IMR-90 (cell line): Measurements from ENCODE around the gene SWAP70. TPM values are rescaled to one million over a fixed set of nuclear protein-coding genes. Genes with fewer than 3 reads are reported as not detected.
A peak's percentile ranks its signal among the peaks of the same experiment; 100 is the strongest.

ENCODE experiments used
- ATAC-seq: fragments of 200-7000 bp; cut with Tn5 transposase; 2 replicates; pipeline ENCODE4 v1.9.1; 2020; ENCODE audit warnings: low read depth, mild to moderate bottlenecking, moderate library complexity
- BruUV-seq: library from RNA; stranded (reverse); fragments of 400-500 nt; replicated peaks from 2 replicates; lab custom pipeline; 2021; lab: Mats Ljungman, UMichigan
- CTCF ChIA-PET: fragments of 300-600 bp; formaldehyde crosslinking; extraction: SDS; loops from one replicate; lab custom pipeline; 2021; ENCODE audit warnings: antibody characterized with exemption; lab: Yijun Ruan, JAX
- POLR2A ChIA-PET: fragments of 300-600 bp; sonication (Branson Sonifier 250); formaldehyde crosslinking; loops from one replicate; lab custom pipeline; 2022; ENCODE audit warnings: antibody characterized with exemption; ENCODE audit not compliant: unreplicated experiment; lab: Charles Lee
- DNase-seq: peaks from one replicate; pipeline ENCODE4 v3.0.0; 2013
- H2AFZ ChIP-seq: replicated peaks from 2 replicates; pipeline ENCODE3; 2013; ENCODE audit warnings: low read length, mild to moderate bottlenecking; ENCODE audit not compliant: poor library complexity
- H2AK5ac ChIP-seq: 2 replicates; pipeline ENCODE4 v1.6.1; 2013; ENCODE audit warnings: low read depth, low read length, inconsistent platforms
- H2AK9ac ChIP-seq: replicated peaks from 2 replicates; pipeline ENCODE3; 2013; ENCODE audit warnings: mild to moderate bottlenecking, low read depth, low read length, moderate library complexity; ENCODE audit not compliant: poor library complexity
- H2BK120ac ChIP-seq: 2 replicates; pipeline ENCODE4 v1.6.1; 2013; ENCODE audit warnings: low read depth, low read length, inconsistent platforms
- H2BK15ac ChIP-seq: 3 replicates; pipeline ENCODE4 v1.6.1; 2013; ENCODE audit warnings: low read depth, low read length, inconsistent platforms
- H2BK20ac ChIP-seq: 2 replicates; pipeline ENCODE4 v1.6.1; 2013; ENCODE audit warnings: low read depth, mild to moderate bottlenecking, inconsistent platforms, low read length, moderate library complexity
- H2BK5ac ChIP-seq: 2 replicates; pipeline ENCODE4 v1.6.1; 2013; ENCODE audit warnings: mild to moderate bottlenecking, low read depth, low read length, inconsistent platforms; ENCODE audit not compliant: poor library complexity, severe bottlenecking
- H3K14ac ChIP-seq: replicated peaks from 2 replicates; pipeline ENCODE4 v1.6.1; 2013; ENCODE audit warnings: low read depth, low read length, inconsistent platforms
- H3K18ac ChIP-seq: 2 replicates; pipeline ENCODE4 v1.6.1; 2013; ENCODE audit warnings: low read depth, low read length, control low read depth
- H3K23ac ChIP-seq: 2 replicates; pipeline ENCODE4 v1.6.1; 2013; ENCODE audit warnings: low read depth, low read length, inconsistent platforms
- H3K27ac ChIP-seq: 2 replicates; pipeline ENCODE4 v1.5.1; 2013; ENCODE audit warnings: mild to moderate bottlenecking, control low read depth, low read length; ENCODE audit not compliant: insufficient read depth
- H3K27me3 ChIP-seq: 2 replicates; pipeline ENCODE4 v1.6.1; 2013; ENCODE audit warnings: low read length; ENCODE audit not compliant: control insufficient read depth, insufficient read depth
- H3K36me3 ChIP-seq: 2 replicates; pipeline ENCODE4 v1.6.1; 2013; ENCODE audit warnings: low read length, mixed read lengths; ENCODE audit not compliant: control insufficient read depth, insufficient read depth
- H3K4ac ChIP-seq: 2 replicates; pipeline ENCODE4 v1.6.1; 2013; ENCODE audit warnings: low read depth, low read length, inconsistent platforms
- H3K4me1 ChIP-seq: 2 replicates; pipeline ENCODE4 v1.6.1; 2013; ENCODE audit warnings: low read length, mixed read lengths; ENCODE audit not compliant: control insufficient read depth, insufficient read depth
- H3K4me2 ChIP-seq: 2 replicates; pipeline ENCODE4 v1.6.1; 2013; ENCODE audit warnings: low read depth, mild to moderate bottlenecking, control low read depth, low read length, moderate library complexity
- H3K4me3 ChIP-seq: 2 replicates; pipeline ENCODE4 v1.5.1; 2013; ENCODE audit warnings: low read depth, mild to moderate bottlenecking, control low read depth, low read length, moderate library complexity; ENCODE audit not compliant: insufficient read depth
- H3K56ac ChIP-seq: 2 replicates; pipeline ENCODE4 v1.6.1; 2013; ENCODE audit warnings: low read length, inconsistent platforms; ENCODE audit not compliant: insufficient read depth; ENCODE audit errors: extremely low read depth
- H3K79me1 ChIP-seq, 2 experiments: 2 replicates each; pipeline ENCODE4 v1.6.1; 2013; ENCODE audit warnings: low read length in 2 of 2, inconsistent platforms in 1 of 2, low read depth in 1 of 2
- H3K9ac ChIP-seq: 2 replicates; pipeline ENCODE4 v1.6.1; 2013; ENCODE audit warnings: low read depth, low read length, control low read depth
- H3K9me1 ChIP-seq: 2 replicates; pipeline ENCODE4 v1.6.1; 2013; ENCODE audit warnings: low read length, inconsistent platforms; ENCODE audit not compliant: insufficient read depth
- H3K9me3 ChIP-seq: 2 replicates; pipeline ENCODE4 v1.6.1; 2013; ENCODE audit warnings: low read length; ENCODE audit not compliant: control insufficient read depth, insufficient read depth
- H4K20me1 ChIP-seq: 2 replicates; pipeline ENCODE4 v1.6.1; 2013; ENCODE audit warnings: low read length, inconsistent platforms; ENCODE audit not compliant: insufficient read depth
- H4K5ac ChIP-seq: 2 replicates; pipeline ENCODE4 v1.6.1; 2013; ENCODE audit warnings: mild to moderate bottlenecking, low read depth, low read length, control low read depth
- H4K8ac ChIP-seq, 2 experiments: 2 replicates each; pipeline ENCODE4 v1.6.1; 2013; ENCODE audit warnings: low read depth in 2 of 2, low read length in 2 of 2, control low read depth in 1 of 2, inconsistent platforms in 1 of 2
- H4K91ac ChIP-seq: 2 replicates; pipeline ENCODE4 v1.6.1; 2013; ENCODE audit warnings: low read depth, low read length, inconsistent platforms; ENCODE audit not compliant: insufficient read depth
- BHLHE40 ChIP-seq: fragments of 150-350 bp; IDR thresholded peaks from 2 replicates; pipeline ENCODE4 v1.6.1; 2016; ENCODE audit warnings: mild to moderate bottlenecking, low read depth, low read length
- CEBPB ChIP-seq: IDR thresholded peaks from 2 replicates; pipeline ENCODE4 v1.6.1; 2012; ENCODE audit warnings: low read depth, low read length, improper control_type of control experiment
- CHD1 ChIP-seq: IDR thresholded peaks from 2 replicates; pipeline ENCODE4 v1.6.1; 2012; ENCODE audit warnings: low read depth, low read length, improper control_type of control experiment
- FOS ChIP-seq: fragments of 150-350 bp; IDR thresholded peaks from 2 replicates; pipeline ENCODE4 v1.6.1; 2016; ENCODE audit warnings: low read depth, low read length
- MAFK ChIP-seq: IDR thresholded peaks from 2 replicates; pipeline ENCODE4 v1.6.1; 2012; ENCODE audit warnings: low read depth, low read length, improper control_type of control experiment
- MAZ ChIP-seq: IDR thresholded peaks from 2 replicates; pipeline ENCODE4 v1.6.1; 2012; ENCODE audit warnings: low read depth, mild to moderate bottlenecking, low read length, improper control_type of control experiment, moderate library complexity, borderline replicate concordance
- MXI1 ChIP-seq: IDR thresholded peaks from 2 replicates; pipeline ENCODE4 v1.6.1; 2012; ENCODE audit warnings: low read depth, mild to moderate bottlenecking, low read length, moderate library complexity, borderline replicate concordance
- NFE2L2 ChIP-seq: fragments of 150-350 bp; IDR thresholded peaks from 2 replicates; pipeline ENCODE4 v1.6.1; 2016; ENCODE audit warnings: low read depth, mild to moderate bottlenecking, low read length
- POLR2A ChIP-seq: IDR thresholded peaks from 2 replicates; pipeline ENCODE4 v1.6.1; 2012; ENCODE audit warnings: mild to moderate bottlenecking, low read depth, low read length
- RAD21 ChIP-seq: IDR thresholded peaks from 2 replicates; pipeline ENCODE4 v1.6.1; 2012; ENCODE audit warnings: low read length, improper control_type of control experiment
- RCOR1 ChIP-seq: IDR thresholded peaks from 2 replicates; pipeline ENCODE4 v1.6.1; 2012; ENCODE audit warnings: mild to moderate bottlenecking, low read length, improper control_type of control experiment; ENCODE audit not compliant: insufficient replicate concordance
- RFX5 ChIP-seq: IDR thresholded peaks from 2 replicates; pipeline ENCODE4 v1.8.0; 2012; ENCODE audit warnings: low read depth, mild to moderate bottlenecking, low read length, moderate library complexity
- SMC3 ChIP-seq: fragments of 150-350 bp; IDR thresholded peaks from 2 replicates; pipeline ENCODE4 v1.6.1; 2016; ENCODE audit warnings: low read depth, mild to moderate bottlenecking, antibody characterized with exemption, low read length, moderate library complexity
- WGBS, 2 experiments: methylation state at CpG; one replicate each; pipeline versions ENCODE4 v1.1.5 to v1.1.7; 2013; ENCODE audit warnings: missing lambda C conversion rate in 2 of 2; ENCODE audit not compliant: insufficient read length in 1 of 2; ENCODE audit errors: extremely low coverage in 2 of 2; 5-methylcytosine and 5-hydroxymethylcytosine counted together
- dilution Hi-C: fragments of 300-500 bp; cut with HindIII; formaldehyde crosslinking; loops from one replicate; pipeline ENCODE4 v1.14.3; 2018; ENCODE audit warnings: low sequenced_read_pairs; ENCODE audit not compliant: unreplicated experiment
- in situ Hi-C: fragments of 300-500 bp; cut with MboI; formaldehyde crosslinking; loops from 3 replicates; pipeline ENCODE4 v1.14.3; 2019; ENCODE audit warnings: low sequenced_read_pairs, inconsistent platforms, mixed read lengths
- intact Hi-C: fragments of 100-400 bp; cut with micrococcal nuclease; formaldehyde crosslinking; loops from 2 replicates; pipeline ENCODE4 v1.10.0; 2022
- polyA plus RNA-seq, 3 experiments: library from polyadenylated mRNA; depleted of rRNA; stranded (reverse); fragments of >200 nt; gene quantifications; 2 replicates each; pipeline ENCODE4 v1.2.3, GENCODE V29; 2012; ENCODE audit warnings: low replicate concordance in 1 of 3
- total RNA-seq: library from RNA; depleted of rRNA; stranded (reverse); fragments of >200 nt; gene quantifications from 2 replicates; pipeline ENCODE4 v1.2.3, GENCODE V29; 2012
- TF ChIP-seq, protein P1 (sequence below): fragments of 150-350 bp; IDR thresholded peaks from 2 replicates; pipeline ENCODE4 v1.6.1; 2016; ENCODE audit warnings: low read depth, mild to moderate bottlenecking, low read length, moderate library complexity, borderline replicate concordance
- TF ChIP-seq, protein P2 (sequence below): conservative IDR thresholded peaks from 2 replicates; pipeline ENCODE4 v1.5.1; 2012; ENCODE audit warnings: mild to moderate bottlenecking, low read depth, low read length, improper control_type of control experiment

The SWAP70 gene
- total and polyA plus RNA-seq, 2 of the 4 experiments (the other 2 are of a cell fraction) = 15.5 to 19.9 TPM

DNA sequence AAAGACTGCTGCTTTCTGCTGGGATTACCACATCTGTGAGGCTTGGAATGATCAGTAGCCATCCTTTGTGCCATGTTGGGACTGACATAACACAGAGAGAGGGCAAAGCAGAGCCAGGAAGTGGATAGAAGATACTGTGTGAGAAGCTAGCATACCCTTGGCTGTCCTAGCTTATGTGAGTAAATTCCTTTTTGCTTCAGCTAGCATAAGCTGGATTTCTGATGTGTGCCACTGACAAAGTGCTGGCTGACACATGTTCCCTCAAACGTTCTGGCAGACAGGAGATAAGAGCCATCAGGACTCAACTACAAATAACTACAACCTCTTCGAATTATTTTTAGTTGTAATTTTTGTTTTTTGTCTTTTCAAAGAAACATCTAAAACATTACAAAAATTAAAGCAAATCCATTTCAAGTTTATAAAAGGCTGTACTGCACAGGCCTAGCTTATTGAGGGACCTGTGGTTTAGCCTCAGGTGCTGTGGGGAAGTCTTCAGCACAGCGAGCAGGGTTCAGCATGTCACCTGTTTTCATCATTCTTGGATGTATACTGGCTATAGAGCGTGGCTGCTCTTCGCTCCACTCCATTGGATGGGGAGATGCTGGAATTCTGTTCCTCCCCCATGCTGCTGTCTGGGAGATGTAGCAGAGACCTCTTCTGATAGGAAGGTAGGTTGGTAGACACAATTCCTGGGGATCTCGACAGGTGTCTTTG is 120.9 kb downstream of the SWAP70 start:
- H4K20me1 ChIP-seq = no peaks in the 10 kb centered on the region
- no peak overlapping the region for H3K4me3 ChIP-seq
- peak overlapping the region; percentile 39 for H3K9ac ChIP-seq
- peak overlapping the region; percentile 32 to 88; a peak in 3 of 4 replicates for H4K8ac ChIP-seq
- ATAC-seq (peak; percentile 33; the same call in 1 of the 2 replicates), DNase-seq (no peak)
- H2BK20ac ChIP-seq = peak overlapping the region; percentile 70
- H3K56ac ChIP-seq = no peak overlapping the region
- no peaks in the 10 kb centered on the region for H3K9me3 ChIP-seq
- H4K5ac ChIP-seq = peak overlapping the region; percentile 94
- H2BK5ac ChIP-seq = peak overlapping the region; percentile 63
- peak overlapping the region; percentile 82 for H2BK120ac ChIP-seq
- H3K9me1 ChIP-seq = peaks cover 24% of the 10 kb centered on the region
- peak overlapping the region; percentile 29 for H2AK9ac ChIP-seq
- H3K4me1 ChIP-seq = peaks cover 19% of the 10 kb centered on the region
- H3K27me3 ChIP-seq = no peaks in the 10 kb centered on the region
- H3K36me3 ChIP-seq = peaks cover 45% of the 10 kb centered on the region
- H3K14ac ChIP-seq = peak overlapping the region; percentile 38
- in situ Hi-C loops = no loop called here
- 0 out of 2 replicates have a peak overlapping the region, but pooled peaks have one; percentile 20 for H3K23ac ChIP-seq
- peak overlapping the region; percentile 87 for H4K91ac ChIP-seq
- peak overlapping the region; percentile 90 for H3K18ac ChIP-seq
- intact Hi-C loops = no loop called here
- BruUV-seq = no TSS peak
- dilution Hi-C loops = no loop called here
- peak overlapping the region; percentile 79; the same call in 2 of the 3 replicates for H2BK15ac ChIP-seq
- H3K4me2 ChIP-seq = no peak overlapping the region
- ChIA-PET CTCF (no interaction called here), POLR2A (no interaction called here)
- peak overlapping the region; percentile 79; the same call in 1 of the 2 replicates for H3K27ac ChIP-seq
- peaks cover 11 to 40% of the 10 kb centered on the region in 2 experiments for H3K79me1 ChIP-seq
- H2AFZ ChIP-seq = no peak overlapping the region
- peak overlapping the region; percentile 52 for H2AK5ac ChIP-seq
- WGBS, 2 experiments = no CpG with 5 or more reads among the region's 6 CpGs
- peak overlapping the region; percentile 75 for H3K4ac ChIP-seq
- TF ChIP-seq, protein P1, sequence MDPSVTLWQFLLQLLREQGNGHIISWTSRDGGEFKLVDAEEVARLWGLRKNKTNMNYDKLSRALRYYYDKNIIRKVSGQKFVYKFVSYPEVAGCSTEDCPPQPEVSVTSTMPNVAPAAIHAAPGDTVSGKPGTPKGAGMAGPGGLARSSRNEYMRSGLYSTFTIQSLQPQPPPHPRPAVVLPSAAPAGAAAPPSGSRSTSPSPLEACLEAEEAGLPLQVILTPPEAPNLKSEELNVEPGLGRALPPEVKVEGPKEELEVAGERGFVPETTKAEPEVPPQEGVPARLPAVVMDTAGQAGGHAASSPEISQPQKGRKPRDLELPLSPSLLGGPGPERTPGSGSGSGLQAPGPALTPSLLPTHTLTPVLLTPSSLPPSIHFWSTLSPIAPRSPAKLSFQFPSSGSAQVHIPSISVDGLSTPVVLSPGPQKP = no peak
- TF ChIP-seq POLR2A (no peak), MAZ (no peak), BHLHE40 (no peak), CHD1 (no peak), SMC3 (no peak), RFX5 (no peak), RAD21 (no peak), MAFK (no peak), NFE2L2 (no peak), CEBPB (no peak), MXI1 (no peak), FOS (no peak), RCOR1 (no peak)
- TF ChIP-seq, protein P2, sequence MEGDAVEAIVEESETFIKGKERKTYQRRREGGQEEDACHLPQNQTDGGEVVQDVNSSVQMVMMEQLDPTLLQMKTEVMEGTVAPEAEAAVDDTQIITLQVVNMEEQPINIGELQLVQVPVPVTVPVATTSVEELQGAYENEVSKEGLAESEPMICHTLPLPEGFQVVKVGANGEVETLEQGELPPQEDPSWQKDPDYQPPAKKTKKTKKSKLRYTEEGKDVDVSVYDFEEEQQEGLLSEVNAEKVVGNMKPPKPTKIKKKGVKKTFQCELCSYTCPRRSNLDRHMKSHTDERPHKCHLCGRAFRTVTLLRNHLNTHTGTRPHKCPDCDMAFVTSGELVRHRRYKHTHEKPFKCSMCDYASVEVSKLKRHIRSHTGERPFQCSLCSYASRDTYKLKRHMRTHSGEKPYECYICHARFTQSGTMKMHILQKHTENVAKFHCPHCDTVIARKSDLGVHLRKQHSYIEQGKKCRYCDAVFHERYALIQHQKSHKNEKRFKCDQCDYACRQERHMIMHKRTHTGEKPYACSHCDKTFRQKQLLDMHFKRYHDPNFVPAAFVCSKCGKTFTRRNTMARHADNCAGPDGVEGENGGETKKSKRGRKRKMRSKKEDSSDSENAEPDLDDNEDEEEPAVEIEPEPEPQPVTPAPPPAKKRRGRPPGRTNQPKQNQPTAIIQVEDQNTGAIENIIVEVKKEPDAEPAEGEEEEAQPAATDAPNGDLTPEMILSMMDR = no peak
